SU-DHL-6 (cell line): Measurements from ENCODE around the gene BAHD1.

ENCODE experiments used
- H2AFZ ChIP-seq: fragments of 200-600 bp; sonication (generic); 2 replicates; pipeline ENCODE4 v1.6.1; 2014; ENCODE audit warnings: low read depth, mild to moderate bottlenecking, moderate library complexity, mixed read lengths, antibody characterized with exemption, low read length; ENCODE audit not compliant: severe bottlenecking
- H3F3A ChIP-seq: fragments of 200-600 bp; shearing (Covaris generic); 2 replicates; pipeline ENCODE4 v1.6.0; 2016; ENCODE audit warnings: antibody characterized with exemption, mild to moderate bottlenecking; ENCODE audit not compliant: insufficient read depth
- H3K27ac ChIP-seq: fragments of 200-600 bp; sonication (generic); 2 replicates; pipeline ENCODE4 v1.5.1; 2016; ENCODE audit warnings: low read depth, mild to moderate bottlenecking, low read length, moderate library complexity, mixed read lengths
- H3K27me3 ChIP-seq: fragments of 200-600 bp; sonication (generic), shearing (Covaris generic); 2 replicates; pipeline ENCODE4 v1.6.0; 2014; ENCODE audit warnings: mild to moderate bottlenecking, low read length
- H3K36me3 ChIP-seq: fragments of 200-600 bp; sonication (generic); 2 replicates; pipeline ENCODE4 v1.6.1; 2014; ENCODE audit warnings: mild to moderate bottlenecking, low read length, mixed read lengths
- H3K4me2 ChIP-seq: fragments of 300-600, 200-600 bp; shearing (Covaris generic), sonication (generic); 2 replicates; pipeline ENCODE4 v1.6.0; 2014; ENCODE audit warnings: low read length, low read depth, mild to moderate bottlenecking; ENCODE audit not compliant: poor library complexity, severe bottlenecking
- H3K4me3 ChIP-seq: fragments of 200-600 bp; sonication (generic); 2 replicates; pipeline ENCODE4 v1.5.1; 2014; ENCODE audit warnings: antibody characterized with exemption, low read length, mild to moderate bottlenecking, mixed read lengths; ENCODE audit not compliant: insufficient read depth, poor library complexity, severe bottlenecking
- H3K79me2 ChIP-seq: fragments of 200-600 bp; sonication (generic); 2 replicates; pipeline ENCODE4 v1.6.1; 2014; ENCODE audit warnings: mild to moderate bottlenecking, low read length, moderate library complexity; ENCODE audit not compliant: insufficient read depth
- H3K9ac ChIP-seq: fragments of 200-600 bp; sonication (generic); 2 replicates; pipeline ENCODE4 v1.7.0; 2014; ENCODE audit warnings: mild to moderate bottlenecking, low read length
- H3K9me2 ChIP-seq: fragments of 200-600 bp; sonication (generic); replicated peaks from 2 replicates; pipeline ENCODE4 v1.6.1; 2014; ENCODE audit warnings: low read length; ENCODE audit not compliant: insufficient read depth
- H3K9me3 ChIP-seq: fragments of 200-600 bp; sonication (generic); 2 replicates; pipeline ENCODE4 v1.6.1; 2014; ENCODE audit warnings: low read length, mixed read lengths; ENCODE audit not compliant: insufficient read depth
- H4K20me1 ChIP-seq: fragments of 200-600 bp; sonication (generic); 2 replicates; pipeline ENCODE4 v1.6.1; 2014; ENCODE audit warnings: low read depth, mild to moderate bottlenecking, antibody characterized with exemption, low read length, moderate library complexity, mixed read lengths
- EZH2phosphoT487 ChIP-seq: fragments of 200-600 bp; sonication (generic), shearing (Covaris generic); conservative IDR thresholded peaks from 2 replicates; pipeline ENCODE4 v1.6.1; 2018; ENCODE audit warnings: mild to moderate bottlenecking, antibody characterized with exemption, low read length, moderate library complexity, mixed read lengths
- TF ChIP-seq, protein P1 (sequence below): fragments of 200-600 bp; sonication (generic); IDR thresholded peaks from one replicate; pipeline ENCODE4 v1.5.1; 2017; ENCODE audit warnings: antibody characterized with exemption, mild to moderate bottlenecking, low read length, moderate library complexity; ENCODE audit not compliant: insufficient read depth, poor library complexity, severe bottlenecking

The BAHD1 gene

DNA sequence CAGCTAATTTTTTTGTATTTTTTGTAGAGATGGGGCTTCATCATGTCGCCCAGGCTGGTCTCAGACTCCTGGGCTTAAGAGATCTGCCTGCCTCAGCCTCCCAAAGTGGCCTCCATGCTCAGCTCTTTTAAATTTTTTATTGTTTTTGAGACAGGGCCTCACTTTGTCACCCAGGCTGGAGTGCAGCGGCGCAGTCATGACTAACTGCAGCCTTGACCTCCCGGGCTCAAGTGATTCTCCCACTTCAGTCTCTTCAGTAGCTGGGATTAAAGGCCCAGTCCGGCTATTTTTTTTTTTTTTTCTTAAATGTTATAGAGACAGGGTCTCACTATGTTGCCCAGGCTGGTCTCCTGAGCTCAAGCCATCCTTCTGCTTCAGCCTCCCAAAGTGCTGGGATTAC, 15.1 kb upstream of the BAHD1 start:
- no peaks in the 10 kb centered on the region for H3K79me2 ChIP-seq
- no peaks in the 10 kb centered on the region for H3K27me3 ChIP-seq
- no peak overlapping the region for H3K4me2 ChIP-seq
- peaks cover 6% of the 10 kb centered on the region; the same call in 1 of the 2 replicates for H3F3A ChIP-seq
- no peak overlapping the region for H3K4me3 ChIP-seq
- no peaks in the 10 kb centered on the region for H3K9me3 ChIP-seq
- H3K9ac ChIP-seq = no peak overlapping the region
- H2AFZ ChIP-seq = no peak overlapping the region
- no peaks in the 10 kb centered on the region for H4K20me1 ChIP-seq
- H3K9me2 ChIP-seq = no peaks in the 10 kb centered on the region
- TF ChIP-seq, protein P1, sequence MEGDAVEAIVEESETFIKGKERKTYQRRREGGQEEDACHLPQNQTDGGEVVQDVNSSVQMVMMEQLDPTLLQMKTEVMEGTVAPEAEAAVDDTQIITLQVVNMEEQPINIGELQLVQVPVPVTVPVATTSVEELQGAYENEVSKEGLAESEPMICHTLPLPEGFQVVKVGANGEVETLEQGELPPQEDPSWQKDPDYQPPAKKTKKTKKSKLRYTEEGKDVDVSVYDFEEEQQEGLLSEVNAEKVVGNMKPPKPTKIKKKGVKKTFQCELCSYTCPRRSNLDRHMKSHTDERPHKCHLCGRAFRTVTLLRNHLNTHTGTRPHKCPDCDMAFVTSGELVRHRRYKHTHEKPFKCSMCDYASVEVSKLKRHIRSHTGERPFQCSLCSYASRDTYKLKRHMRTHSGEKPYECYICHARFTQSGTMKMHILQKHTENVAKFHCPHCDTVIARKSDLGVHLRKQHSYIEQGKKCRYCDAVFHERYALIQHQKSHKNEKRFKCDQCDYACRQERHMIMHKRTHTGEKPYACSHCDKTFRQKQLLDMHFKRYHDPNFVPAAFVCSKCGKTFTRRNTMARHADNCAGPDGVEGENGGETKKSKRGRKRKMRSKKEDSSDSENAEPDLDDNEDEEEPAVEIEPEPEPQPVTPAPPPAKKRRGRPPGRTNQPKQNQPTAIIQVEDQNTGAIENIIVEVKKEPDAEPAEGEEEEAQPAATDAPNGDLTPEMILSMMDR = no peak
- TF ChIP-seq EZH2phosphoT487 = no peak
- no peak overlapping the region for H3K27ac ChIP-seq
- no peaks in the 10 kb centered on the region for H3K36me3 ChIP-seq

DNA sequence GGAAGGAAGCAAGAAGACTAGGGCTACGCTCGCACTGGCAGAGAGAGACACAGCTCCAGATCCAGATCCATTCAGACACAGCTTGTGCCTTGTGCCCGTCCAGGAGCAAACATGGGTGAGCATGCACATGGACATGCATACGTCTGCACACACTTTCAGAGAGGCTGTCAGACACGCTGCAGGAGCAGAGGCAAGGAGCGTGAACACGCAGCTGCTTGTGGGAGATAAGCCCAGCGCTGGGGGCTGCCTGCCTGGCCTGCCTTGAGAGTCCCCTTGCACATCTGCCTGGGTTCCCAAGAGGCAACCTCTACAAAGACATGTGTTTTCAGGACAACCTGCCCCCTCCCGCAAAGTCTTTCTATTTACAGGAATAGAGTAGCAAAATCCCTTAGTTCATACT, 13.6 kb upstream of the BAHD1 start:
- no peak overlapping the region for H3K27ac ChIP-seq

GRCh38 chr15:40428185-40428584, 12.6 kb upstream of the BAHD1 start:
- H4K20me1 ChIP-seq = no peaks in the 10 kb centered on the region
- no peaks in the 10 kb centered on the region for H3K27me3 ChIP-seq
- no peak overlapping the region for H3K4me3 ChIP-seq
- H3K36me3 ChIP-seq = no peaks in the 10 kb centered on the region
- H3K4me2 ChIP-seq = no peak overlapping the region
- no peak overlapping the region for H2AFZ ChIP-seq
- no peak overlapping the region for H3K9ac ChIP-seq
- TF ChIP-seq, protein P1 = no peak
- TF ChIP-seq EZH2phosphoT487 = no peak
- no peak overlapping the region for H3K27ac ChIP-seq
- no peaks in the 10 kb centered on the region for H3K9me2 ChIP-seq
- no peaks in the 10 kb centered on the region for H3K79me2 ChIP-seq
- H3F3A ChIP-seq = no peaks in the 10 kb centered on the region
- no peaks in the 10 kb centered on the region for H3K9me3 ChIP-seq

More for the DNA sequence above, 13.6 kb upstream of the BAHD1 start:
- Histone ChIP-seq H3K4me2 (no peak overlapping the region), H3K9ac (no peak overlapping the region), H3K27me3 (no peaks in the 10 kb centered on the region), H3K9me2 (no peaks in the 10 kb centered on the region), H3K36me3 (no peaks in the 10 kb centered on the region), H2AFZ (no peak overlapping the region), H3F3A (no peaks in the 10 kb centered on the region), H3K4me3 (no peak overlapping the region), H3K79me2 (no peaks in the 10 kb centered on the region), H4K20me1 (no peaks in the 10 kb centered on the region), H3K9me3 (no peaks in the 10 kb centered on the region)
- TF ChIP-seq, protein P1 = no peak
- no peak for TF ChIP-seq EZH2phosphoT487
